Stomach (tissue), 9 donors: ENCODE measurements around the gene SACS. TPM values are rescaled to one million over a fixed set of nuclear protein-coding genes. Genes with fewer than 3 reads are reported as not detected.
A peak's percentile ranks its signal among the peaks of the same experiment; 100 is the strongest.

ENCODE experiments used
- DNase-seq, 2 donors: peaks; one replicate each; pipeline versions ENCODE4 v3.0.0 to v3.0.0-alpha.2; 2013 to 2019
- H3K27ac ChIP-seq, 5 donors: fragments of 200-600 bp in 4 of 5; sonication (generic) in 4 of 5; one replicate each; pipeline ENCODE4 v1.5.1; 2013 to 2019; ENCODE audit warnings: mild to moderate bottlenecking in 1 of 5, moderate library complexity in 1 of 5
- H3K27me3 ChIP-seq, 3 donors: fragments of 200-600 bp; sonication (generic); one replicate each; pipeline ENCODE4 v1.5.1; 2017 to 2019; ENCODE audit warnings: mixed run types in 1 of 3
- H3K36me3 ChIP-seq, 4 donors: fragments of 200-600 bp; sonication (generic); 1 replicate in 3 of 4; 2 replicates in 1 of 4; pipeline ENCODE4 v1.5.1; 2016 to 2019
- H3K4me1 ChIP-seq, 4 donors: fragments of 200-600 bp; sonication (generic); one replicate each; pipeline ENCODE4 v1.5.1; 2016 to 2019
- H3K4me3 ChIP-seq, 4 donors: fragments of 200-600 bp; sonication (generic) in 3 of 4; one replicate each; pipeline ENCODE4 v1.5.1; 2016 to 2019; ENCODE audit warnings: mild to moderate bottlenecking in 1 of 4
- H3K9me3 ChIP-seq, 4 donors: fragments of 200-600 bp; sonication (generic); one replicate each; pipeline ENCODE4 v1.5.1; 2016 to 2019
- EP300 ChIP-seq: sonication (generic); formaldehyde crosslinking; IDR thresholded peaks from one replicate; pipeline ENCODE4 v1.6.1; 2017; ENCODE audit warnings: antibody characterized with exemption
- POLR2A ChIP-seq, 4 donors: fragments of 450-650 bp; IDR thresholded peaks; one replicate each; pipeline ENCODE4 v1.6.1; 2016; ENCODE audit warnings: antibody characterized with exemption in 4 of 4, control low read depth in 2 of 4, mild to moderate bottlenecking in 1 of 4, moderate library complexity in 1 of 4
- POLR2AphosphoS5 ChIP-seq, 3 donors: sonication (generic); formaldehyde crosslinking; IDR thresholded peaks; one replicate each; pipeline ENCODE4 v1.6.1; 2016; ENCODE audit warnings: antibody characterized with exemption in 3 of 3
- WGBS, 5 donors: extraction: QIAGEN DNeasy Blood & Tissue Kit in 3 of 5; methylation state at CpG; one replicate each; pipeline versions ENCODE4 v1.1.5 to v1.1.7; 2013 to 2018; 5-methylcytosine and 5-hydroxymethylcytosine counted together
- intact Hi-C: fragments of 100-400 bp; cut with DNase I; formaldehyde crosslinking; loops from one replicate; pipeline ENCODE4 v1.15.1; 2023; ENCODE audit warnings: low total_unique reads
- polyA plus RNA-seq, 3 donors: library from polyadenylated mRNA; stranded (reverse); fragments of 200-250 nt; gene quantifications; one replicate each; pipeline ENCODE4 v1.2.3, GENCODE V29; 2013
- total RNA-seq, 5 donors: library from RNA; depleted of rRNA; stranded (reverse); fragments of >200 nt; gene quantifications; one replicate each; pipeline versions ENCODE4 v1.1.0 to v1.2.3, GENCODE V29; 2014 to 2016
- TF ChIP-seq, protein P1 (sequence below), 7 experiments: fragments of 450-650 bp in 4 of 7; fragments of 200-600 bp in 3 of 7; sonication (generic) in 3 of 7; IDR thresholded peaks; one replicate each; pipeline ENCODE4 v1.5.1; 2016 to 2019; ENCODE audit warnings: antibody characterized with exemption in 7 of 7, control low read depth in 2 of 7, mild to moderate bottlenecking in 1 of 7
- donor health status: healthy with polysubstance abuse.
- donor health status: Bipolar disorder and iron deficiency.
- donor health status: healthy.

The SACS gene
- total and polyA plus RNA-seq, 8 donors: 1.1 to 34.0 (median 4.9) TPM

DNA sequence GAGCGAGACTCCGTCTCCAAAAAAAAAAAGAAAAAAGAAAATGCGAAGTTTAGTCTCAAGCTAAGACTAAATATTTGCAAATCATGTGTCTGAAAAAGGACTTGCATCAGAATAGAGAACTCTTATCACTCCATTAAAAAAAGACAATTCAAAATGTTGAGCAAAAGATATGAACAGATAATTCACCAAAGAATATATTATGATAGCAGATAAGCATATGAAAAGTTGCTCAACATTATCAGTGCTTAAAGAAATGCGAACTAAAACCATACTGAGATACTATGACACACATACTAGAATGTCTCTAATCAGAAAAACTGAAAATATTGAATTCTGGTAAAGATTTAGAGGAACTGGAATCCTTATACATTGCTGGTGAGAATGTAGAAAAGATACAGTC lies 38.7 kb upstream of the SACS start:
- no peak overlapping the region for H3K27ac ChIP-seq
- H3K4me1 ChIP-seq: peaks cover 0 to 16% (median 4%) of the 10 kb centered on the region in 4 donors
- no peak for DNase-seq
- H3K4me3 ChIP-seq: no peak overlapping the region
- no peaks in the 10 kb centered on the region for H3K27me3 ChIP-seq
- intact Hi-C loops: no loop called here
- no peaks in the 10 kb centered on the region for H3K9me3 ChIP-seq
- 37 to 66% (median 60%) methylated on average over 4 of the region's 4 CpGs for WGBS, 5 donors
- TF ChIP-seq POLR2AphosphoS5 (IDR thresholded peaks at IDR 0.05) (no peak), POLR2A (IDR thresholded peaks at IDR 0.05) (no peak), EP300 (no peak)
- TF ChIP-seq, protein P1, sequence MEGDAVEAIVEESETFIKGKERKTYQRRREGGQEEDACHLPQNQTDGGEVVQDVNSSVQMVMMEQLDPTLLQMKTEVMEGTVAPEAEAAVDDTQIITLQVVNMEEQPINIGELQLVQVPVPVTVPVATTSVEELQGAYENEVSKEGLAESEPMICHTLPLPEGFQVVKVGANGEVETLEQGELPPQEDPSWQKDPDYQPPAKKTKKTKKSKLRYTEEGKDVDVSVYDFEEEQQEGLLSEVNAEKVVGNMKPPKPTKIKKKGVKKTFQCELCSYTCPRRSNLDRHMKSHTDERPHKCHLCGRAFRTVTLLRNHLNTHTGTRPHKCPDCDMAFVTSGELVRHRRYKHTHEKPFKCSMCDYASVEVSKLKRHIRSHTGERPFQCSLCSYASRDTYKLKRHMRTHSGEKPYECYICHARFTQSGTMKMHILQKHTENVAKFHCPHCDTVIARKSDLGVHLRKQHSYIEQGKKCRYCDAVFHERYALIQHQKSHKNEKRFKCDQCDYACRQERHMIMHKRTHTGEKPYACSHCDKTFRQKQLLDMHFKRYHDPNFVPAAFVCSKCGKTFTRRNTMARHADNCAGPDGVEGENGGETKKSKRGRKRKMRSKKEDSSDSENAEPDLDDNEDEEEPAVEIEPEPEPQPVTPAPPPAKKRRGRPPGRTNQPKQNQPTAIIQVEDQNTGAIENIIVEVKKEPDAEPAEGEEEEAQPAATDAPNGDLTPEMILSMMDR (IDR thresholded peaks at IDR 0.05): no peak
- H3K36me3 ChIP-seq: no peaks in the 10 kb centered on the region

DNA sequence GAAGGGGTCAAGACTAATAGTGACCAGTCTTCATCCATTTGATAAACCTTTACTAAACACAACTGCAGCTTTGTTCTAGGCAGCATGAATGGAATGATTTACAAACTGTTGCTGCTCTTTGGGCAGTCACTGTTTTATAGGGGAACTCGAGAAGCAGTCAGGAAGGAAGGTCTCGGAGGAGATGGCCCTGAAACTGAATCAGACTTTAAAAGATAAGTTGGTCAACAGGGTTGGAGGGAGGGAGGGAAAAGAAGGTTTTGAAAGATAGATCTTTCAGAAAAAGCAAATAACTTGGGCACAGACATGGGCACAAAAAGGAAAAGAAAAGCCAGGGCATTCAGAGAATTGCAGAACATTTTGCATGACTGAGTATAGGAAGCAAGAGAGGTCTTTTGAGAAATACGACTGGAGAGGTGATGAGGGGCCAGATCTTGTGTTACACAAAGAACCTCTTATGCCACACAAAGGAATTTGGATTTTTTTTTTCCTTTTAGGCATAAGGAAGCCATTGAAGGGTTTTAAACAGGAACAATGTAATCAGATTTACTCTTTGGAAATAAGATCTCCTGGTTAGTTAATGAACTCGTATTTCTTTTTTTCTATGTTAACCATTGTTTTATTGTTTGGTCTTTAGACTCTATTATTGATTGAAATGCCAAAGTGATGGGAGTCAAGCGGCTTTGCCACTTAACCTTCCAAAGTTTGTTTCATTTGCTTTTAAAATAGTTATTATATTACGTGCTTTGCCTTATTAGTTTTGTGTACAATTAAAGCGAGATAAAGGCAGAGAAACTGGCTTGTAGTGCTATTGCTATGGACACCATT lies 37.5 kb upstream of the SACS start:
- H3K27ac ChIP-seq: no peak overlapping the region
- no peaks in the 10 kb centered on the region for H3K27me3 ChIP-seq
- H3K9me3 ChIP-seq: no peaks in the 10 kb centered on the region
- H3K4me3 ChIP-seq: no peak overlapping the region
- H3K4me1 ChIP-seq: peaks cover 0 to 25% (median 16%) of the 10 kb centered on the region in 4 donors
- DNase-seq: no peak
- 26 to 51% (median 48%) methylated on average over 7 of the region's 7 CpGs for WGBS, 5 donors
- TF ChIP-seq POLR2A (IDR thresholded peaks at IDR 0.05) (no peak), POLR2AphosphoS5 (IDR thresholded peaks at IDR 0.05) (no peak), EP300 (no peak)
- TF ChIP-seq, protein P1 (IDR thresholded peaks at IDR 0.05): no peak
- H3K36me3 ChIP-seq: no peaks in the 10 kb centered on the region
- intact Hi-C loops: no loop called here

DNA sequence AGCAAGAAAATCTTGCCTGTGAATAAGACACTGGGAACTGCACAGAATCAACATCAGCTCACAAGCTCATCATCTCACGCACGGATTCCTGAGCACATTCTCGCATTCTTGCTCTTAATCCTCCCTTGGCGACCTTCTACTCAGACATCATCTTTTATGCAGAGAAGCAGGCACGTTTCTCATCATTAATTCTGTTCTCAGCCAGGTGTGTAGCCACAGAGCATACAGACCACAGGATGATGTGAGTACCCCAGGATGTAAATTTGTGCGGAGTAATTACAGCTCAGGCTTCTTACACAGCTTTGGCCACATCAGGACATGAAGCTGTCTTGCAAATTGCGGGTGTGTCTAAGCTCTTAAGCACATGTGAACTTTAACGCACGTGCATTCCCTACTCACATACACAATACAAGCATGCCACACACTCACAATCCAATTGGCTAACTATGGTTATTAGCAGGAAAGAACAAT lies 36.5 kb upstream of the SACS start:
- peak in 1 of 2 donors; percentile 30 for DNase-seq
- TF ChIP-seq EP300 (no peak), POLR2AphosphoS5 (IDR thresholded peaks at IDR 0.05) (no peak), POLR2A (IDR thresholded peaks at IDR 0.05) (no peak)
- TF ChIP-seq, protein P1 (IDR thresholded peaks at IDR 0.05): no peak
- H3K27ac ChIP-seq: no peak overlapping the region
- intact Hi-C loops: loop anchor here (10.0 kb wide), 2 partner anchors 245 to 405 kb away; no protein-coding TSS in a partner anchor
- no peaks in the 10 kb centered on the region for H3K27me3 ChIP-seq
- 36 to 54% (median 46%) methylated on average over 9 of the region's 9 CpGs for WGBS, 5 donors
- H3K9me3 ChIP-seq: no peaks in the 10 kb centered on the region
- H3K4me3 ChIP-seq: no peak overlapping the region
- H3K36me3 ChIP-seq: no peaks in the 10 kb centered on the region
- H3K4me1 ChIP-seq: peaks cover 0 to 30% (median 19%) of the 10 kb centered on the region in 4 donors

DNA sequence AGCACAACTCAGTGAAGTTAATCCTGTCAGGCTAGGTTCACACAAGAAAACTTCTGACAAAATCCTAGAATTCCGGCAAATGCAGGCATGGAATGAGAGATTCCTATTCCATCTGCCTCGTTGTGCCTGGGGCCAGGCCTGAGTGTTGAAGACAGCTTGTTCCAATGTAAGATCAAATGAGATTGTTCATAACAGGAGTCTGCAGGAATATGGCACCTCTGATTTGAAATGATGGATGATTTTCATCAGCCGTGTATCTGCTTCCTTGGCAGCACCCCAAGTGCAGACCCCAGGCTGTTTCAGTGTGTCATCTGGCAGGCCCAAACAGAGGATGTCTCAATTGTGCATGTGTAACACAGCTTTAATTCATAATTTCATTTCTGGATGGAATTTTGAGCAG lies 35.3 kb upstream of the SACS start:
- Histone ChIP-seq H3K27ac (no peak overlapping the region), H3K27me3 (no peaks in the 10 kb centered on the region), H3K4me1 (peaks cover 0 to 30% (median 19%) of the 10 kb centered on the region in 4 donors), H3K36me3 (no peaks in the 10 kb centered on the region), H3K4me3 (no peak overlapping the region), H3K9me3 (no peaks in the 10 kb centered on the region)
- no peak for DNase-seq
- WGBS, 5 donors: 64 to 90% (median 72%) methylated on average over 3 of the region's 3 CpGs
- TF ChIP-seq EP300 (no peak), POLR2AphosphoS5 (IDR thresholded peaks at IDR 0.05) (no peak), POLR2A (IDR thresholded peaks at IDR 0.05) (no peak)
- TF ChIP-seq, protein P1 (IDR thresholded peaks at IDR 0.05): no peak
- intact Hi-C loops: loop anchor here (10.0 kb wide), 2 partner anchors 246 to 406 kb away; no protein-coding TSS in a partner anchor
